Measurements from ENCODE around the gene PITRM1.
"Not testable (repeated sequence)": the region's sequence is repeated elsewhere in the genome, so short reads cannot be mapped to it uniquely, and the experiment has no call there.

The PITRM1 gene

GRCh38 chr10:3172446-3173170 is at the start of gene PITRM1:
Gene PITRM1 (minus strand): TSS chr10:3172782. CDS start chr10:3172772, 10 bp downstream.
- peak; percentile 100 for DNase-seq (ENCODE audit: low read depth)

GRCh38 chr10:3222068-3222467 is 49.5 kb upstream of the PITRM1 start:
- peak; percentile 70 for DNase-seq (ENCODE audit: low read depth)

- not testable (repeated sequence) for DNase-seq (ENCODE audit: low read depth)
These were observed 49.0 kb upstream of the PITRM1 start for GRCh38 chr10:3221601-3222000.

- no peak for DNase-seq (ENCODE audit: low read depth)
These were observed 48.3 kb upstream of the PITRM1 start for GRCh38 chr10:3220853-3221252.

- DNase-seq (ENCODE audit: low read depth), result not testable (repeated sequence)
These were observed 46.5 kb upstream of the PITRM1 start for GRCh38 chr10:3219021-3219628.

GRCh38 chr10:3217853-3218252 is 45.3 kb upstream of the PITRM1 start:
- DNase-seq (ENCODE audit: low read depth), result no peak

- peak; percentile 54 for DNase-seq (ENCODE audit: low read depth)
These were observed 44.7 kb upstream of the PITRM1 start for GRCh38 chr10:3217301-3217700.

- DNase-seq (ENCODE audit: low read depth), result no peak
These were observed 42.7 kb upstream of the PITRM1 start for GRCh38 chr10:3215153-3215775.

GRCh38 chr10:3213758-3214515 is 41.4 kb upstream of the PITRM1 start:
- DNase-seq (ENCODE audit: low read depth), result no peak

- DNase-seq (ENCODE audit: low read depth), result no peak
These were observed 40.6 kb upstream of the PITRM1 start for GRCh38 chr10:3213208-3213607.

GRCh38 chr10:3210251-3210877 is 37.8 kb upstream of the PITRM1 start:
- DNase-seq (ENCODE audit: low read depth), result no peak

- DNase-seq (ENCODE audit: low read depth), result no peak
These were observed 36.2 kb upstream of the PITRM1 start for GRCh38 chr10:3208481-3209406.

- DNase-seq (ENCODE audit: low read depth), result no peak
These were observed 34.8 kb upstream of the PITRM1 start for GRCh38 chr10:3207351-3207750.

GRCh38 chr10:3206511-3207157 is 34.1 kb upstream of the PITRM1 start:
- DNase-seq (ENCODE audit: low read depth), result peak; percentile 45

- DNase-seq (ENCODE audit: low read depth), result no peak
These were observed 31.4 kb upstream of the PITRM1 start for GRCh38 chr10:3203972-3204371.

GRCh38 chr10:3203016-3203811 is 30.6 kb upstream of the PITRM1 start:
- no peak for DNase-seq (ENCODE audit: low read depth)

- no peak for DNase-seq (ENCODE audit: low read depth)
These were observed 29.2 kb upstream of the PITRM1 start for GRCh38 chr10:3201796-3202195.

- DNase-seq (ENCODE audit: low read depth), result no peak
These were observed 26.9 kb upstream of the PITRM1 start for GRCh38 chr10:3199488-3199887.

- no peak for DNase-seq (ENCODE audit: low read depth)
These were observed 26.3 kb upstream of the PITRM1 start for GRCh38 chr10:3198900-3199299.
